ENCODE data around the gene LSM7.

GRCh38 chr19:2315121-2315817, 13.1 kb downstream of the LSM7 start:
- no peak for TF ChIP-seq CTCF (IDR thresholded peaks at IDR 0.05)
- no peak for TF ChIP-seq POLR2A (IDR thresholded peaks at IDR 0.05)
